Measurements from ENCODE around the gene MRPS2. TPM values are rescaled to one million over a fixed set of nuclear protein-coding genes. Genes with fewer than 3 reads are reported as not detected.

MRPS2 gene
- total and polyA plus RNA-seq, 9 of the 15 experiments (the other 6 are each of a cell fraction or from before 2014, with no cell fraction given), result 8.0 to 167 (median 81.3) TPM

DNA sequence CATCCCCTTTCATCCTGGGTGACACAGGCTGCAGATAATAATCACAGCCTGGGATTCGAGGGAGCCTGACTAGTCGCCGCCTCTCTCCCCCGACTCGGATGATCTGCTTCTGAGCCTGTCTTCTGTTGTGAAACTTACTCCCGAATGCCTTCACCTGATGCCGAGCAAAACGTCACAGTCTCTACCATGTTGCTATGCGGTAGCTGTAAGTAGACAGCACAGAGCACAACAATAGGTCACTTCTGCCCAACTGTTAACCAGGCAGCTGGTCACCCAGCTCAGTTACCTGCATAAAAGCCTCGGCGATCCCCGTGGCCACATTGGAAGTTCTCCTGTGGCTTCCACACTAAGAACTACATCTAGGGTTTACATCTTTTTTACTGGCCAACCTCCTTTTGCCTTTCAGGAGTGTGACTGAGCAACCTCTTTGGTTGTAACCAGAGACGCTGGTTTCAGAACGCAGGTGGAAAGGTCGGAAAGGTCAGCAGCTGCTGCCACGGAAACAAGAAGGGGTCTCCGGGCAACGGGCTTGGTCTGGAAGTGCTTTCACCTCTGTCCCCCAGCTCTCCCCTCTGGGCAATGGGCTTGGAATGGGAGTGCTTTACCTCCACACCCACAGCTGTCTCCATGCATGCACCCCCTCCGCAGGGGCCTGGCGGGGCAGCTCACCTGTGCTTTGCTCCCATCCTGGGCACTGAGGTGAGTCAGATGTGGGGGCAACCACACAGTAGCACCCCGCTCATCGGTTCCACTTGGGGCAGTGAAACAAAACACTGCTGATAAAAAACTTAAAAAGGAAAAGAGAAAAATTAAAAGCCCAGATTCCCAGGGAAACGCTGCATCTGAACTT, 28.5 kb upstream of the MRPS2 start (continued):
- TF ChIP-seq, protein P1, sequence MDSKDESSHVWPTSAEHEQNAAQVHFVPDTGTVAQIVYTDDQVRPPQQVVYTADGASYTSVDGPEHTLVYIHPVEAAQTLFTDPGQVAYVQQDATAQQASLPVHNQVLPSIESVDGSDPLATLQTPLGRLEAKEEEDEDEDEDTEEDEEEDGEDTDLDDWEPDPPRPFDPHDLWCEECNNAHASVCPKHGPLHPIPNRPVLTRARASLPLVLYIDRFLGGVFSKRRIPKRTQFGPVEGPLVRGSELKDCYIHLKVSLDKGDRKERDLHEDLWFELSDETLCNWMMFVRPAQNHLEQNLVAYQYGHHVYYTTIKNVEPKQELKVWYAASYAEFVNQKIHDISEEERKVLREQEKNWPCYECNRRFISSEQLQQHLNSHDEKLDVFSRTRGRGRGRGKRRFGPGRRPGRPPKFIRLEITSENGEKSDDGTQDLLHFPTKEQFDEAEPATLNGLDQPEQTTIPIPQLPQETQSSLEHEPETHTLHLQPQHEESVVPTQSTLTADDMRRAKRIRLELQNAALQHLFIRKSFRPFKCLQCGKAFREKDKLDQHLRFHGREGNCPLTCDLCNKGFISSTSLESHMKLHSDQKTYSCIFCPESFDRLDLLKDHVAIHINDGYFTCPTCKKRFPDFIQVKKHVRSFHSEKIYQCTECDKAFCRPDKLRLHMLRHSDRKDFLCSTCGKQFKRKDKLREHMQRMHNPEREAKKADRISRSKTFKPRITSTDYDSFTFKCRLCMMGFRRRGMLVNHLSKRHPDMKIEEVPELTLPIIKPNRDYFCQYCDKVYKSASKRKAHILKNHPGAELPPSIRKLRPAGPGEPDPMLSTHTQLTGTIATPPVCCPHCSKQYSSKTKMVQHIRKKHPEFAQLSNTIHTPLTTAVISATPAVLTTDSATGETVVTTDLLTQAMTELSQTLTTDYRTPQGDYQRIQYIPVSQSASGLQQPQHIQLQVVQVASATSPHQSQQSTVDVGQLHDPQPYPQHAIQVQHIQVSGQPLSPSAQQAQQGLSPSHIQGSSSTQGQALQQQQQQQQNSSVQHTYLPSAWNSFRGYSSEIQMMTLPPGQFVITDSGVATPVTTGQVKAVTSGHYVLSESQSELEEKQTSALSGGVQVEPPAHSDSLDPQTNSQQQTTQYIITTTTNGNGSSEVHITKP (IDR thresholded peaks at IDR 0.05; ENCODE audit: partially characterized antibody), result no peak
- TF ChIP-seq ZNF197 (CRISPR knock-in tag; IDR thresholded peaks at IDR 0.05; ENCODE audit: low read depth) (no peak), JUND (IDR thresholded peaks at IDR 0.05; ENCODE audit: borderline replicate concordance, low read depth, low read length) (peak; percentile 24; the same call in 1 of the 2 replicates), JUND (tag; IDR thresholded peaks at IDR 0.05; ENCODE audit: borderline replicate concordance, low read depth, low read length) (no peak; the same call in 2 of the 3 replicates)
- TF ChIP-seq, protein P2, sequence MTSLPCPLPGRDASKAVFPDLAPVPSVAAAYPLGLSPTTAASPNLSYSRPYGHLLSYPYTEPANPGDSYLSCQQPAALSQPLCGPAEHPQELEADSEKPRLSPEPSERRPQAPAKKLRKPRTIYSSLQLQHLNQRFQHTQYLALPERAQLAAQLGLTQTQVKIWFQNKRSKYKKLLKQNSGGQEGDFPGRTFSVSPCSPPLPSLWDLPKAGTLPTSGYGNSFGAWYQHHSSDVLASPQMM (CRISPR knock-in tag; IDR thresholded peaks at IDR 0.05), result no peak
